Activated T-cell treated with anti-CD3 and anti-CD28 coated beads for 48 hours (primary cell): Measurements from ENCODE around the gene RELA.

Experiments
- DNase-seq: peaks from one replicate; pipeline ENCODE4 v3.0.0-alpha.2; 2020; ENCODE audit warnings: low read depth

RELA gene

DNA sequence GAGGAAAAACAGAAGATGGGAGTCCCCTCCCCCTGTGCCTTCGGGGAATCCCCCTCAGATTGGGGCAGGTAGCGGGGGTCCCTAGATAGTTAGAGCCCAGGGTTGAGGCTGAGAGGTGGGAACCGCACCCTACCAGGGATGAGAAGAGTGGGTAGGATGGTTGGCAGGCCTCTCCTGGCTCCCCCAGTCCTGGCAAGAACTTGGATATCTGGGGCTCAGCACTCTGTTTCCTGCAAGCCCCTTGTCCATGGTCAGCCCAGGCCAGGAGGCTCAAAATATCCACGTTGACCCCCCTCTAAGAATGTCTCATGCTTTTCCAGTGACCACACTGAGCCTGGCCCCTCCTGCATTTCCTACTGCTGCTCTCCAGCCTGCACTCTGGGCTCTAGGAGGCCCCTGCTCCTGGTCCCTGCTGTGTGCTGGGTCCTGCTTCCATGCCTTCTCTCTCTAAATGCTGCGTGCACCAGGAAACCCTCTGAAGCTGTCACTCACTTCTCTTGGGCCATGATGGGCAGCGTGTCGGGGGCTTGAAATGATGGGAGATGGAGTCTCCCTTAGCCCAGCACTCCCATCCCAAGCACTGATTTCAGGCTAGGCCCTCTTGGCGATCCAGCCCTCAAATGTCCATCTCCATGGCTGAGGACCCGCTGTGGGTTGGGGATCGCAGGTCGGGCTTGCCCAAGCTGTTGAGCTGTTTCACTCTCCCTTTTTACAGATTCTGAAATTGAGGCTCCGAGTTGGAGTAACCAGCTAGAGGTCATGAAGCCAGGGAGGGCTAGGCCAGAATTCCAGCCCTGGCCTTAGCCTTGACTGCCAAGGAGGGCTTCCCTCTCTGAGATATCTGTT lies 50.7 kb downstream of the RELA start:
- no peak for DNase-seq

DNA sequence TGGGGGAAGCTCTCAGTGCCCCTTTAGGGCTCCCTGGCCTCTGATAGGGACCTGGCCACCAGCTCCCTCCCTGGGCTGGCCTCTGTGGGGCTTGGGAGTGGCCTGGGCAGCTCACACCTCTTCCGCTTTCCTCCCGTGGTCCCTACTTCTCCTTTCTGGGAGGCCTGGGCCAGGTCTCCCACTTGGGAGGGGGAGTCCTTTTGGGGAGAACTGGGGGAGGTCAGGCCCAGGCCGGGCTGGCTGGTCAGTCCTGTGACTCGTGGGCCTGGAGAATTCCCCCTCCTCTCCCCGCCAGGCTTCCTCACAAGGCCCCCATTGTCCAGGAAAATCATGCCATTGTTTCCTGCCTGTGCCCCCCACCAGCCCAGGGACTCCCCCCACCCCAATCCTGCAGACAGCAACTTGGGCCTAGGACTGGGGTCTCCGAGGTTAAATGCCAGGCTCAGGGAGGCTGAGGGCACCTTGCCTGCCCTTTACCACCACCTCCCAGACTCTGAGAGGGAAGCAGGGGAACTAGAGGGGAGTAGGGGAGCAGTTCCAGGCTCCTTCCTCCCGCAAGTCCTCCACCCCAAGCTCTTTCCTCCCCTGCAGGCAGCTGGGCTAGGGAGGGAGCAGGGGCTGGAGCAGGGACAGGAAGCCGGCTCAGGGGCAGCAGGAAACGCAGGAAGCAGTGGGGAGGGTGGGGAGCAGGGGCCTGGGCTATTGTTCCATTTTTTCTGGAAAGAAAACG lies 51.5 kb downstream of the RELA start:
- DNase-seq = no peak

DNA sequence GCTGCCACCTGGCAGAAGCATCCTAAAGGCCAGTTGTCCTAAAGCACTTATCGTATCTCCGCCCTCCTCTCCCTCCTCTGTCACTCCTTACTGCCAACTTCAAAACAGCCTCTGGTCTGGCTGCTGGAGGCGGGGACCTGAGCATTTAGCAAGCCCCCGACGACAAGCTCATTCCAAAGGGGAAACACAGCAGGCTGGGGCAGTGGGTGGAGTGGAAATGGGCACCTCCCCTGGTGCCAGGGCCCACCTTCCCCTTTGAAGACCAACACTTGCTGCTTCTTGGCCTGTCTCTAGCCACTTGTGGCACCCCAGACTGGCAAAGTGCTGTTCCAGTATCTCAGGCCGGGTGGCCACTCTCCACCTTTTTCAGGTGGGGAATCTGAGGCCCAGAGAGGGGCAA lies 52.3 kb downstream of the RELA start:
- DNase-seq = no peak

DNA sequence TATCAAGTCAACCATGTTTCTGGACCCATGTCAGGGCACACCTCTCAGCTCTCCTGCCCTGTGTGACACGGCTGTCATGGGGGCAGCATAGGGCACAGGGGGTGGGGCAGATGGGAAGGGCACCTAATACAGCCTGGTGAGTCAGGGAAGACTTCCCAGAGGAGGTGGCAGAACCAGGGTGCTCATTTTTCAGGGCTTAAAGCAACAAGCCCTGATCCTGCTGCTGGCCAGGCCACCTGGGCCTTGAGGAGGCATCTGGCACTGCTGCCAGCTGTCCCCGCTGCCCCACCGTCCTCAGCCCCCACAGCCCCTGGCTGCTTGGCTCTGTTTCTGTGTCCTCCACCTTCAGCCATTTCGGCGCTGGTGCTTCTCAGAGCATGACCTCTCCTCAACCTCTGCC lies 53.1 kb downstream of the RELA start:
- no peak for DNase-seq

DNA sequence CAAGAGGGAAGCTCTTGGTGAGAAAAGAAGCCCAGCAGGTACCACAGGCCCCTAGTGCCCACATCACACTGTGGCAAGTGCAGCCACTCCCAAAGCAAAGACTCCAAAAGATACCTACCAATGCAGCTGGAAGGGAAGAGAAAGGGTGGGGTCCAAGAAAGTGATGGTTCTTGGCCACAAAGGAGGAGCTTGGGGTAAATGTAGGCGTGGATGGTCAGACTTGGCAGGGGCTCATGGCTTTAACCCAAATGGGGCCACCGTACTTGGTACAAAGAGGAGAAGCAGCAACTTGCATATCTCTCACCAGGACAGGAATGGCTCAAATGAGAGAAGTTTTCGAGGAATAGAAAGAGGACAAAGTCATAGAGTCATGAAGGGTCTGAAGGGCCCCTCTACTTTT lies 53.5 kb downstream of the RELA start:
- DNase-seq = no peak

DNA sequence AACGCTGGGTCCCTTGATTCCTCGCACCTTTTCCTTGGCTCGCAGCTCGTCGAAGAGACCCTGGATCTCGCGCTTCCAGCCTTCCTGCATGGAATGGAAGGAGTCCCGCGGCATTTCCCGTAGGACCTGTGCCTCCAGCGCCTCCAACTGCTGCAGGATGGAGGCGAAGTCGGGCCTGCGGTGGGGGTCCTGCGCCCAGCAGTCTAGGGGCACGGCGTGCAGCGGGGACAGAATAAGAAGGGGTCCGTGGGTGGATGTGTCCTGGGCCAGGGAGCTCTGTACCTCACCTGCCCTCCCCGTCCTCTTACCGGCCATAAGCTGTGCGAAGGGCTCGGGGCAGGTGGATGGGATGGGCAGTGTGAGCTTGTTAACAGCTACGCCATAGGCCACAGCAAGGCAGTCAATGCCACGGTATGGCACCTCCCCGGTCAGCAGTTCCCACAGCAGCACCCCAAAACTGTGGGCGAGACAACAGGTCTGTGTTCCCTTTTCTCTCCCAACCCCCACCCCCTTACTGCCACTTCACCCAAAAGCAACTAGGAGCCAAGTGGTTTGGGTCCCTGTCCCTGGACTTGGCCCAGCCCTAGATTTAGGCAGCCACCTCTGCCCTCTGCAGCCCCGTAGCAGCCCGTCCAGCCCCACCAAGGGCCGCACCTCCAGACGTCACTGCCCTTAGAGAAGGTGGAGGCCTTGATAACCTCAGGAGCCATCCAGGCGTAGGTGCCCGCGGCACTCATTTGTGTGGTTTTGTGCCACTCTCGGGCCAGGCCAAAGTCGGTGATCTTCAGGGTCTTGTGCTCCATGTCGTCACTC lies 54.9 kb downstream of the RELA start:
- no peak for DNase-seq

DNA sequence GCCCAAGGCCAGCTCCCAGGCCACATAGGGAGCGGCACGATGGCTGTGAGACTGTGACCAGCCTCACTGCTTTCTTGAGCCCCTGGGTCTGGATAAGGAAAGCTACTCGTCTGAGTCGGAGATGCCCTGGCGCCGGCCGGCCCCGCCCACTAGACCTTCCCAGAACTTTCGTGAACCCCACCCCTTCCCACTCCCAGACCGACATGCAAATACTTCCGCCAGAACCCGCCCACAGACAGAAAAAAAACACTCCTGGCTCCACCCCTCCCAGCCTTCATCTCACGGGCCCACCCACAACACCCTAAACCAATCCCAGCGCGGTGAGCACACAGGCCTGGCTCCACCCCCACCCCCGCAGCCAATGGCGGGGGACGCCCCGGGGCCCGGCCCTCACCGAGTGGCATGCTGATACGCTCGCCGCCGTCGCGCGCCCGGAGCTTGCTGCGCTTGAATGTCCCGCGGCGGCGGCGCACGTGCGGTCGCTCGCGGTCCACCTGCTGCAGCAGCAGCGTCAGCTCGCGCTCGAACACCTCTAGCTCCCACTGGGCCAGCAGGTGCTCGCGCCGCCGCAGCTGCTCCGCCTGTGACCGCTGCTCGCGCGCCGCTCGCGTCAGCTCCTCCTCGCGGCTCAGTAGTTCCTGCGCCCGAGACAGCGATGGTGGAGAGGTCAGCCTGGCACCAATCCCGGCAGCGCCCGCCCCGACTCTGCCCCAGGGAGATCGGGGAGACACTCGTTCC lies 55.7 kb downstream of the RELA start:
- DNase-seq = peak; percentile 40

DNA sequence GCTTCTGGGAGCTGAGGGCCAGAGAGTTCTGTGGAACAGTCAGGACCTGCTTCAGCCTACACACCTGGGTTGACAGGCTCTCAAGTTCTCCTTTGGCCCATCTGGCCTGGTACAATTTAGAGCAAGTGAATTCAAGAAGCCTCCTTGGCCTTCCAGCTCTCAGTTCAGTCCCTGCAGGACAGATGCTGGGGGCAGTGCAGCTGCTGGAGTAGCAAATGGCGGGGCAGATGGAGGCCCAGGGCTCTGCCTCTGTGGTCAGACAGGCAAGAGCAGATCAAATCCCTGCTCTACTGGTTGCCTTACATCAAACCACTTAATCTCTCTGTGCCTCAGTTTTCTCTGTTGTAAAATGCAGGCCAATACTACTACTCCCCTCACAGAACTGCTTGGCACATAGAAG lies 58.5 kb downstream of the RELA start:
- no peak for DNase-seq
